HG02759 (cell line): ENCODE data around the gene CAPN13.

Experiments
- ATAC-seq: cut with Tn5 transposase; IDR thresholded peaks from one replicate; pipeline ENCODE4 v1.9.1; 2021; ENCODE audit warnings: mild to moderate bottlenecking, moderate library complexity; ENCODE audit not compliant: unreplicated experiment

The CAPN13 gene

GRCh38 chr2:30732376-30732775 is 74.9 kb downstream of the CAPN13 start:
- no peak for ATAC-seq

GRCh38 chr2:30731706-30732105 is 75.5 kb downstream of the CAPN13 start:
- ATAC-seq = no peak

- no peak for ATAC-seq
Measured at GRCh38 chr2:30730736-30731647, 76.3 kb downstream of the CAPN13 start.

GRCh38 chr2:30729031-30729430 is 78.2 kb downstream of the CAPN13 start:
- no peak for ATAC-seq

GRCh38 chr2:30722936-30723725 is 84.1 kb downstream of the CAPN13 start:
- no peak for ATAC-seq

GRCh38 chr2:30721668-30722647 is 85.3 kb downstream of the CAPN13 start:
- ATAC-seq = no peak

GRCh38 chr2:30721241-30721640 is 86.0 kb downstream of the CAPN13 start:
- no peak for ATAC-seq

- no peak for ATAC-seq
Measured at GRCh38 chr2:30717081-30717650, 90.1 kb downstream of the CAPN13 start.

GRCh38 chr2:30716123-30716900 is 90.9 kb downstream of the CAPN13 start:
- ATAC-seq = no peak

GRCh38 chr2:30714811-30715709 is 92.2 kb downstream of the CAPN13 start:
- no peak for ATAC-seq

GRCh38 chr2:30713698-30714097 is 93.5 kb downstream of the CAPN13 start:
- no peak for ATAC-seq

GRCh38 chr2:30711646-30712085 is 95.6 kb downstream of the CAPN13 start:
- peak; percentile 86 for ATAC-seq

GRCh38 chr2:30710461-30710860 is 96.8 kb downstream of the CAPN13 start:
- ATAC-seq = no peak

GRCh38 chr2:30710016-30710415 is 97.2 kb downstream of the CAPN13 start:
- ATAC-seq = no peak

GRCh38 chr2:30709516-30709915 is 97.7 kb downstream of the CAPN13 start:
- no peak for ATAC-seq

- ATAC-seq = no peak
Measured at GRCh38 chr2:30708491-30709290, 98.6 kb downstream of the CAPN13 start.

GRCh38 chr2:30707304-30707903 is 99.8 kb downstream of the CAPN13 start:
- no peak for ATAC-seq
